HFF-Myc (cell line): ENCODE results near the gene NPAS2.

Experiments used
- DNase-seq: peaks from one replicate; pipeline ENCODE4 v3.0.0-alpha.2; 2011; ENCODE audit warnings: low read depth; ENCODE audit errors: extremely low read depth
- H3K4me3 ChIP-seq: replicated peaks from 2 replicates; pipeline ENCODE4 v1.5.1; 2011; ENCODE audit warnings: low read depth, mild to moderate bottlenecking, control low read depth, low read length
- TF ChIP-seq, protein P1 (sequence below): IDR thresholded peaks from 2 replicates; pipeline ENCODE4 v1.5.1; 2012; ENCODE audit warnings: mild to moderate bottlenecking, low read depth, low read length, control low read depth; ENCODE audit errors: missing control alignments

The NPAS2 gene

DNA sequence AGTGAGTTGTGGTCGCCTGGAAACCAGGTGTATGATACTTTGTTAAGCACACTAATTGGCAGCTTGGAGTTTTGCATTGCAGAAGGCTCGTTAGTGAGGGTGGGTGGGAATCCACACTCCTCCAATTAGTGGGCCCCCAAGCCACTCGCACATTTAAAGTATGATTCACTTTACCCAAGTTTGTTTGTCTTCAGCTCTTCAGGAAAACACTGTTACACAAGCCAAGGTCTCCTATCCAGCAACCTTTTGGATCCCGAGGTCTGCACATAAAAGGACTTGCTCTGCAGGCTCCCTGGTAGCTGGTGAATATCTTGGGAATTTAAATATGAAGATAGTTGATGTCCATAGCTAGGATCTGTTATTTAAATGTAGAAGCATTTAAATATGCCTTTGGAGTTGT is 66.1 kb downstream of the NPAS2 start:
- H3K4me3 ChIP-seq, result no peak overlapping the region
- no peak for DNase-seq
- TF ChIP-seq, protein P1, sequence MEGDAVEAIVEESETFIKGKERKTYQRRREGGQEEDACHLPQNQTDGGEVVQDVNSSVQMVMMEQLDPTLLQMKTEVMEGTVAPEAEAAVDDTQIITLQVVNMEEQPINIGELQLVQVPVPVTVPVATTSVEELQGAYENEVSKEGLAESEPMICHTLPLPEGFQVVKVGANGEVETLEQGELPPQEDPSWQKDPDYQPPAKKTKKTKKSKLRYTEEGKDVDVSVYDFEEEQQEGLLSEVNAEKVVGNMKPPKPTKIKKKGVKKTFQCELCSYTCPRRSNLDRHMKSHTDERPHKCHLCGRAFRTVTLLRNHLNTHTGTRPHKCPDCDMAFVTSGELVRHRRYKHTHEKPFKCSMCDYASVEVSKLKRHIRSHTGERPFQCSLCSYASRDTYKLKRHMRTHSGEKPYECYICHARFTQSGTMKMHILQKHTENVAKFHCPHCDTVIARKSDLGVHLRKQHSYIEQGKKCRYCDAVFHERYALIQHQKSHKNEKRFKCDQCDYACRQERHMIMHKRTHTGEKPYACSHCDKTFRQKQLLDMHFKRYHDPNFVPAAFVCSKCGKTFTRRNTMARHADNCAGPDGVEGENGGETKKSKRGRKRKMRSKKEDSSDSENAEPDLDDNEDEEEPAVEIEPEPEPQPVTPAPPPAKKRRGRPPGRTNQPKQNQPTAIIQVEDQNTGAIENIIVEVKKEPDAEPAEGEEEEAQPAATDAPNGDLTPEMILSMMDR, result no peak

DNA sequence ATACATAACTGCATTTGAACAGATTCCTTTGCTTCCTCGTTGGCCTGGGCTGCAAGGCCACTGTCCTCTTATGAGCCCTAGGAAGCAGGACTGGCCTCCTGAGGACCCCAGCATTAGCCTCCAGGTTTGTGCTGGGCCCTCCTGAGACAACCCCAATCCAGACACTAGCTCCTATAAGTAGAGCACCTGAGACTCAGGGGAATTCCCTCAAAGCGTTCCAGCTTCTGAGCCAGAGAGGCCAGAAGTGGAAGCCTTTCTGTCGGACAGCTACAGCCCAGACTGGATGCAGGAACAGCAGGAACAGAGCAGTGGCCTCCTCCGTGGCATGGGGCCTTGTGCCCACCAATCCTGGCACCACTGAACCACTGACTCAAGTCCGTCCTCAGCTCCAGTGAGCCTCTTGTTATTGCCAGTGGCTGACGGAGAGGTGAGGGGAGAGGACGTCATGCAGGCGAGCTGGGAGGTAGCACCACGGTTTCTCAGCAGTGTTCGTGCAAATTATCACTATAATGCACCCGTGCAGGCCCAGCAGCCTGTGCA is 67.2 kb downstream of the NPAS2 start:
- H3K4me3 ChIP-seq, result no peak overlapping the region
- TF ChIP-seq, protein P1, result no peak
- no peak for DNase-seq

DNA sequence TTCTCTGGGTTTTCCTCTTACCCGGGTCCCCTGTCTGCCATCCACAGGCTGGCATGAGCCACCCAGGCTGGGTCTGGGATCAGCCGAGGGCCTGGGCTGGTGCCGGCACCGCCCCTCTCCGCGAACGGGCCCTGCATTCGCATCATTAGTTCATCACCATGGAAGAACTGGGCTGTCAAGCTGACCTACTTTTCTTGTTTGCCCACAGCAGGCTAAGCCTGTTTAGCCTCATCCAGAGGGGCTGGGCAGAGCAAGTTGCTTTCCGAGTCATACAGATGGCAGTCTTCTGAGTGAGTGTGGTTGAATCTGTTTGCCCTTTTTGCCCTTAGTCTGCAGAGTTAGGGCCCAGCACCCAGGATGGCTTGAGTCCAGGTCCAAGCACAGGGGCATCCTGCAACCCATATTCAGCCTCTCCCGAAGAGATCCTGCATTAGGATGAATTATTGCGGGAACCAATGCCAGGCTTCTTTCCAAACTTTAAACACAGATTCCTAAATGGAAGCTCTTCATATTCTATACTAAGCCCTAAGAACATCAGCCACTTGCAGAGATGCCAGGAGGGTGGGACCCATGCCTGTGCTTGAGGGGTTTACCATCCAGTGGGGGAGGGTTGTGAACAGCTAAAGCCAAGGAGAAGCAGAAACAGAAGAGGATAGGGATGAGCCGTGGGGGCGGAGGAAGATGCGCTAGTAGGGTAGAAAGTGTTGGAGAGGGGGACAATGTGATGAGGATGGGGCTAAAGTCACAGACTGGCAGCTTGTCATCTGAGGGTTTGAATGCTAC is 68.0 kb downstream of the NPAS2 start:
- no peak for DNase-seq
- TF ChIP-seq, protein P1, result no peak
- H3K4me3 ChIP-seq, result no peak overlapping the region

DNA sequence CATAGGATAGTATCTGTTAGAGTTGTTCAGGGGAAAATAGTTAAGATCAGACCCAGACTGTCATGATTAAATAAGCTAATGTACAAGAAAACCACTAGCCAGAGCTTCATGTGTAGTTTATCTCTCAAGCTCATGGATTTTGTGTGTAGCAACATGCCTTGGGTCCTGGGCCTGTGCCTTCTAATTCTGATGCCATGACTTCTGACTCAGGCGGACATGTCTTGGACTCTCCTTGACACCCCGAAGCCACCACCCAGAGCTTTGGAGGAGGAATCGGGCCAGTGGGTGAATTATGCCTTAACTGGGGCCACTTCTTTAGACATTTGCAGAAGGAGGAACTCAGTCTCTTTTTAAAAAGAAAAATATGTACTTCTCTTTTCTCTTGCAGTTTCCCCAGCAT is 68.7 kb downstream of the NPAS2 start:
- TF ChIP-seq, protein P1, result no peak
- DNase-seq, result no peak

DNA sequence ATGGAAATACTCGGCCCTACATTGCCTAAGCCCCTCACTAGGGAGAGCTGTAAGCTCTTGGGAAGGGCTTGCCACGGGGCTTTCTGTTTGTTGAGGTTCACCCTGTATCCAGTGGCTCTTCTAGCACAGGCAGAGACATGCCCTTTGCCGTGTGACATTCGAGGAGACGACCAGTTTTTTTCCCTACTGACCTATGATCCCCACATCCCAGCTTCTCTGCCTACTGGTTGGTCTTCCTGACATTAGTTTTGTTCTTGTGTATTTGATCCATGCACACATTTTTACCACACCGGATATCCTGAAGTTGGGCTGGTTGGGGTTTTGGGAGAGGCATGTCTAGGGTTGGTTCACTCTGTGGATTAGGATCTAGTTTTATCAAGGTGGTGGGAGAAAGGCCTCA is 69.3 kb downstream of the NPAS2 start:
- TF ChIP-seq, protein P1, result no peak
- no peak overlapping the region for H3K4me3 ChIP-seq
- no peak for DNase-seq

More for the DNA sequence above, 68.7 kb downstream of the NPAS2 start:
- H3K4me3 ChIP-seq, result no peak overlapping the region

DNA sequence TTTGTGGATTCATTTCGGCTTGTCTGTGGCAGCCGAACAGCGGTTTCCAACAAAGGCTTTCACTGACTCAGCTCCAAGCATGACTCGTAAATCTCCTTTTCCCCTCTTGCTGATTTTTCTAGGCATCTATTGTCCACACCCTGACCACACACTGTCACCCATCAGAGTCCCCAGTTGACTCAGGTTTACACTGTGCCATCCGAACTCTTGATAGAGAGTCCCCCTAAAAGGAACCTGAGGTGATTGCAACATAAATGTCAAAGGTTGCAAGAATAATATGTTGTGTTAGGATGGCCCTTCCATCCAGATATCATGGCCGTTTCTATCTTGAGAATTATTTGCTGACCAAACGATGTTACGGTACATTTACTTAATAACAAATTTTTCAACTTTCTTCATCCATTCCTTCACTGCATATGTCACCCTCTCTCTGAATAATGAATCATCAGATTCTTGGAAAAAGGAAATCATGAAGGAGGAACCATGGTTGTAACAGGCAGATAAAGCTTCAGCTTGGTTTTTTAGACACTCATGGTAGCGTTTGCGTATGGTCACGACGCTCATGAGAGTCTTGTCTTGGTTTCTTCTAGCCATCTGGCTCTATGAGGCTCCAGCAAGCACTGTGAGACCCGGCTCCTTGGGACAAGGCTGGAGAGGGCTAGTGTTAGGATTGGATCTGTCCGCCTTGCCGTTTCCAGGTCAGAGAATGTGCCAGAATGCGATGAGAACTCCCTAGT is 72.1 kb downstream of the NPAS2 start:
- no peak for DNase-seq
- TF ChIP-seq, protein P1, result no peak
- H3K4me3 ChIP-seq, result no peak overlapping the region
